ENCODE data around the gene GPNMB.

DNA sequence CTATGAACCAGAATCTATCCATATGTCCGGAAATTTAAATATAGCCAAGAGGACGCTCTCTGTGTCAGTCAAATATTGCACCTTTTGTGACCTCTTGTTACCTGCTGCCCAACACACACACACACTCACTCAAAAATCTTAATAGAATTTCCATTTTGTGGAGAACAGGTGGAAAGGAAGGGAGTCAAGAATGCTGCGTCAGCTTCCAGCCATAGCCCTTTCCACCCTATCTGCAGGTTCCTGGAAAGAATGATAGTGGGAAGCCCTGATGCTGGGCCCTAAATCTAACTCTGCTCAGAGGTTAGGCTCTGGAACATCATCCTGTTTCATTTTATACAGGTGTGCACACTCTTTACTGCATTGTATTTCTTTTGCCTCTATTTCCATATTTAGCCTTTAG lies 9.6 kb upstream of the GPNMB start:
- TF ChIP-seq MYNN (CRISPR knock-in tag; IDR thresholded peaks at IDR 0.05; ENCODE audit: low read depth) (no peak), ZNF232 (CRISPR knock-in tag; IDR thresholded peaks at IDR 0.05; ENCODE audit: borderline replicate concordance) (no peak), BRCA1 (CRISPR knock-in tag; IDR thresholded peaks at IDR 0.05) (no peak), GPN1 (CRISPR knock-in tag; IDR thresholded peaks at IDR 0.05; ENCODE audit: borderline replicate concordance) (no peak), POLR2A (IDR thresholded peaks at IDR 0.05; ENCODE audit: insufficient read depth in 1 of 2, low read depth in 2 of 2, low read length in 2 of 2) (no peak), XBP1 (CRISPR knock-in tag; IDR thresholded peaks at IDR 0.05) (no peak), ZSCAN21 (CRISPR knock-in tag; IDR thresholded peaks at IDR 0.05; ENCODE audit: borderline replicate concordance) (no peak), SP2 (CRISPR knock-in tag; IDR thresholded peaks at IDR 0.05) (no peak), PHF8 (CRISPR knock-in tag; IDR thresholded peaks at IDR 0.05) (no peak)
- TF ChIP-seq, protein P1, sequence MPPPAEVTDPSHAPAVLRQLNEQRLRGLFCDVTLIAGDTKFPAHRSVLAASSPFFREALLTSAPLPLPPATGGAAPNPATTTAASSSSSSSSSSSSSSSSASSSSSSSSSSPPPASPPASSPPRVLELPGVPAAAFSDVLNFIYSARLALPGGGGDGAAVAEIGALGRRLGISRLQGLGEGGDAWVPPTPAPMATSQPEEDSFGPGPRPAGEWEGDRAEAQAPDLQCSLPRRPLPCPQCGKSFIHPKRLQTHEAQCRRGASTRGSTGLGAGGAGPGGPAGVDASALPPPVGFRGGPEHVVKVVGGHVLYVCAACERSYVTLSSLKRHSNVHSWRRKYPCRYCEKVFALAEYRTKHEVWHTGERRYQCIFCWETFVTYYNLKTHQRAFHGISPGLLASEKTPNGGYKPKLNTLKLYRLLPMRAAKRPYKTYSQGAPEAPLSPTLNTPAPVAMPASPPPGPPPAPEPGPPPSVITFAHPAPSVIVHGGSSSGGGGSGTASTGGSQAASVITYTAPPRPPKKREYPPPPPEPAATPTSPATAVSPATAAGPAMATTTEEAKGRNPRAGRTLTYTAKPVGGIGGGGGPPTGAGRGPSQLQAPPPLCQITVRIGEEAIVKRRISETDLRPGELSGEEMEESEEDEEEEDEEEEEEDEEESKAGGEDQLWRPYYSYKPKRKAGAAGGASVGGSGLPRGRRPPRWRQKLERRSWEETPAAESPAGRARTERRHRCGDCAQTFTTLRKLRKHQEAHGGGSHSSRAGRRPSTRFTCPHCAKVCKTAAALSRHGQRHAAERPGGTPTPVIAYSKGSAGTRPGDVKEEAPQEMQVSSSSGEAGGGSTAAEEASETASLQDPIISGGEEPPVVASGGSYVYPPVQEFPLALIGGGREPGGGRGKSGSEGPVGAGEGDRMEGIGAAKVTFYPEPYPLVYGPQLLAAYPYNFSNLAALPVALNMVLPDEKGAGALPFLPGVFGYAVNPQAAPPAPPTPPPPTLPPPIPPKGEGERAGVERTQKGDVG (CRISPR knock-in tag; IDR thresholded peaks at IDR 0.05; ENCODE audit: borderline replicate concordance), result no peak
- TF ChIP-seq, protein P2, sequence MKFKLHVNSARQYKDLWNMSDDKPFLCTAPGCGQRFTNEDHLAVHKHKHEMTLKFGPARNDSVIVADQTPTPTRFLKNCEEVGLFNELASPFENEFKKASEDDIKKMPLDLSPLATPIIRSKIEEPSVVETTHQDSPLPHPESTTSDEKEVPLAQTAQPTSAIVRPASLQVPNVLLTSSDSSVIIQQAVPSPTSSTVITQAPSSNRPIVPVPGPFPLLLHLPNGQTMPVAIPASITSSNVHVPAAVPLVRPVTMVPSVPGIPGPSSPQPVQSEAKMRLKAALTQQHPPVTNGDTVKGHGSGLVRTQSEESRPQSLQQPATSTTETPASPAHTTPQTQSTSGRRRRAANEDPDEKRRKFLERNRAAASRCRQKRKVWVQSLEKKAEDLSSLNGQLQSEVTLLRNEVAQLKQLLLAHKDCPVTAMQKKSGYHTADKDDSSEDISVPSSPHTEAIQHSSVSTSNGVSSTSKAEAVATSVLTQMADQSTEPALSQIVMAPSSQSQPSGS (CRISPR knock-in tag; IDR thresholded peaks at IDR 0.05), result no peak
- TF ChIP-seq, protein P3, sequence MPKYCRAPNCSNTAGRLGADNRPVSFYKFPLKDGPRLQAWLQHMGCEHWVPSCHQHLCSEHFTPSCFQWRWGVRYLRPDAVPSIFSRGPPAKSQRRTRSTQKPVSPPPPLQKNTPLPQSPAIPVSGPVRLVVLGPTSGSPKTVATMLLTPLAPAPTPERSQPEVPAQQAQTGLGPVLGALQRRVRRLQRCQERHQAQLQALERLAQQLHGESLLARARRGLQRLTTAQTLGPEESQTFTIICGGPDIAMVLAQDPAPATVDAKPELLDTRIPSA (CRISPR knock-in tag; IDR thresholded peaks at IDR 0.05; ENCODE audit: borderline replicate concordance), result no peak
- TF ChIP-seq, protein P4, sequence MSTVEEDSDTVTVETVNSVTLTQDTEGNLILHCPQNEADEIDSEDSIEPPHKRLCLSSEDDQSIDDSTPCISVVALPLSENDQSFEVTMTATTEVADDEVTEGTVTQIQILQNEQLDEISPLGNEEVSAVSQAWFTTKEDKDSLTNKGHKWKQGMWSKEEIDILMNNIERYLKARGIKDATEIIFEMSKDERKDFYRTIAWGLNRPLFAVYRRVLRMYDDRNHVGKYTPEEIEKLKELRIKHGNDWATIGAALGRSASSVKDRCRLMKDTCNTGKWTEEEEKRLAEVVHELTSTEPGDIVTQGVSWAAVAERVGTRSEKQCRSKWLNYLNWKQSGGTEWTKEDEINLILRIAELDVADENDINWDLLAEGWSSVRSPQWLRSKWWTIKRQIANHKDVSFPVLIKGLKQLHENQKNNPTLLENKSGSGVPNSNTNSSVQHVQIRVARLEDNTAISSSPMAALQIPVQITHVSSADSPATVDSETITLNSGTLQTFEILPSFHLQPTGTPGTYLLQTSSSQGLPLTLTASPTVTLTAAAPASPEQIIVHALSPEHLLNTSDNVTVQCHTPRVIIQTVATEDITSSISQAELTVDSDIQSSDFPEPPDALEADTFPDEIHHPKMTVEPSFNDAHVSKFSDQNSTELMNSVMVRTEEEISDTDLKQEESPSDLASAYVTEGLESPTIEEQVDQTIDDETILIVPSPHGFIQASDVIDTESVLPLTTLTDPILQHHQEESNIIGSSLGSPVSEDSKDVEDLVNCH (CRISPR knock-in tag; IDR thresholded peaks at IDR 0.05), result no peak

All from HepG2 (cell line).